SK-N-SH (cell line): Measurements from ENCODE around the gene GALE. TPM values are rescaled to one million over a fixed set of nuclear protein-coding genes. Genes with fewer than 3 reads are reported as not detected.

Experiments
- CTCF ChIA-PET: fragments of 300-600, 350-600 bp; formaldehyde crosslinking; extraction: SDS; loops from one replicate; lab custom pipeline; 2021; lab: Yijun Ruan, JAX
- POLR2A ChIA-PET: fragments of 350-600 bp; sonication (Branson Sonifier 250); formaldehyde crosslinking; extraction: SDS; loops from one replicate; lab custom pipeline; 2020; ENCODE audit warnings: antibody characterized with exemption, inconsistent platforms; lab: Yijun Ruan, JAX
- DNase-seq: peaks from one replicate; pipeline ENCODE4 v3.0.0; 2012
- H2AFZ ChIP-seq: fragments of 200-600 bp; sonication (generic); 2 replicates; pipeline ENCODE4 v1.8.1; 2016; ENCODE audit warnings: antibody characterized with exemption, mild to moderate bottlenecking, low read depth
- H3F3A ChIP-seq: fragments of 200-600 bp; sonication (generic); replicated peaks from 2 replicates; pipeline ENCODE3; 2016; ENCODE audit warnings: antibody characterized with exemption, mild to moderate bottlenecking; ENCODE audit not compliant: insufficient read depth
- H3K27ac ChIP-seq, 2 experiments: fragments of 200-500 bp in 1 of 2; fragments of 200-600 bp in 1 of 2; sonication (Bioruptor generic) in 1 of 2; sonication (generic), shearing (Covaris generic) in 1 of 2; 2 replicates each; pipeline versions ENCODE4 v1.5.1 to v1.6.1; 2014 to 2016; ENCODE audit warnings: low read depth in 2 of 2, inconsistent platforms in 1 of 2, low read length in 1 of 2, mild to moderate bottlenecking in 1 of 2, mixed read lengths in 1 of 2
- H3K27me3 ChIP-seq: fragments of 200-600 bp; sonication (generic), shearing (Covaris generic); 2 replicates; pipeline ENCODE4 v1.6.1; 2016; ENCODE audit warnings: mixed run types; ENCODE audit not compliant: insufficient read depth
- H3K36me3 ChIP-seq, 2 experiments: fragments of 200-500 bp in 1 of 2; fragments of 200-600 bp in 1 of 2; sonication (Bioruptor generic) in 1 of 2; sonication (generic) in 1 of 2; replicated peaks in 1 of 2; 2 replicates each; pipeline versions ENCODE3 to v1.5.1; 2014 to 2016; ENCODE audit warnings: low read length in 1 of 2, mild to moderate bottlenecking in 1 of 2; ENCODE audit not compliant: insufficient read depth in 2 of 2, control insufficient read depth in 1 of 2
- H3K4me1 ChIP-seq, 2 experiments: fragments of 200-500 bp in 1 of 2; fragments of 200-600 bp in 1 of 2; sonication (Bioruptor generic) in 1 of 2; sonication (generic), shearing (Covaris generic) in 1 of 2; 2 replicates each; pipeline versions ENCODE4 v1.5.1 to v1.6.1; 2014 to 2016; ENCODE audit warnings: low read depth in 1 of 2, low read length in 1 of 2, mixed run types in 1 of 2; ENCODE audit not compliant: insufficient read depth in 2 of 2, control insufficient read depth in 1 of 2
- H3K4me2 ChIP-seq: fragments of 200-600 bp; sonication (generic), shearing (Covaris generic); 2 replicates; pipeline ENCODE4 v1.6.1; 2017; ENCODE audit warnings: mixed run types
- H3K4me3 ChIP-seq, 2 experiments: fragments of 200-500 bp in 1 of 2; fragments of 200-600 bp in 1 of 2; sonication (Bioruptor generic) in 1 of 2; sonication (generic), shearing (Covaris generic) in 1 of 2; 2 replicates each; pipeline versions ENCODE4 v1.5.1 to v1.8.1; 2014 to 2016; ENCODE audit warnings: low read depth in 2 of 2, inconsistent platforms in 1 of 2, low read length in 1 of 2, mild to moderate bottlenecking in 1 of 2, mixed read lengths in 1 of 2, moderate library complexity in 1 of 2
- H3K79me2 ChIP-seq: fragments of 200-600 bp; sonication (generic); 2 replicates; pipeline ENCODE4 v1.8.1; 2017; ENCODE audit warnings: mild to moderate bottlenecking; ENCODE audit not compliant: insufficient read depth
- H3K9ac ChIP-seq: fragments of 200-600 bp; sonication (generic); 2 replicates; pipeline ENCODE4 v1.6.1; 2017; ENCODE audit warnings: mixed run types
- H3K9me2 ChIP-seq: fragments of 200-600 bp; sonication (generic); 2 replicates; pipeline ENCODE4 v1.6.1; 2017; ENCODE audit warnings: mixed run types
- H3K9me3 ChIP-seq: fragments of 200-600 bp; sonication (generic); 2 replicates; pipeline ENCODE4 v1.6.1; 2017; ENCODE audit warnings: mixed run types, mild to moderate bottlenecking, moderate library complexity
- H4K20me1 ChIP-seq: fragments of 200-600 bp; sonication (generic); 2 replicates; pipeline ENCODE4 v1.6.1; 2017; ENCODE audit warnings: mild to moderate bottlenecking, mixed run types; ENCODE audit not compliant: insufficient read depth
- FOXJ3 ChIP-seq: sonication (generic); formaldehyde crosslinking; IDR thresholded peaks from 2 replicates; pipeline ENCODE4 v1.5.1; 2020; ENCODE audit warnings: mild to moderate bottlenecking, missing genetic modification reagents
- FOXM1 ChIP-seq: IDR thresholded peaks from 2 replicates; pipeline ENCODE4 v1.4.0; 2012; ENCODE audit warnings: low read depth, mild to moderate bottlenecking
- MEF2A ChIP-seq: IDR thresholded peaks from 2 replicates; pipeline ENCODE4 v1.4.0; 2012; ENCODE audit warnings: low read depth, borderline replicate concordance
- MXI1 ChIP-seq: IDR thresholded peaks from 2 replicates; pipeline ENCODE4 v1.6.1; 2012; ENCODE audit warnings: mild to moderate bottlenecking, low read depth, low read length, improper control_type of control experiment
- RAD21 ChIP-seq: IDR thresholded peaks from 2 replicates; pipeline ENCODE4 v1.6.1; 2012; ENCODE audit warnings: mild to moderate bottlenecking, low read length
- SMC3 ChIP-seq: IDR thresholded peaks from 2 replicates; pipeline ENCODE4 v1.6.1; 2012; ENCODE audit warnings: low read depth, low read length, improper control_type of control experiment
- USF1 ChIP-seq: IDR thresholded peaks from 2 replicates; pipeline ENCODE4 v1.4.0; 2012; ENCODE audit warnings: low read depth, borderline replicate concordance
- YY1 ChIP-seq: IDR thresholded peaks from 2 replicates; pipeline ENCODE4 v1.4.0; 2012; ENCODE audit warnings: low read depth, mild to moderate bottlenecking
- WGBS: methylation state at CpG from one replicate; pipeline ENCODE4 v1.1.6; 2017; ENCODE audit warnings: low lambda C conversion rate; 5-methylcytosine and 5-hydroxymethylcytosine counted together
- polyA plus RNA-seq, 3 experiments: library from polyadenylated mRNA; depleted of rRNA; stranded (reverse); fragments of >200 nt; gene quantifications; 2 replicates each; pipeline ENCODE4 v1.2.3, GENCODE V29; 2012
- TF ChIP-seq, protein P1 (sequence below): IDR thresholded peaks from 2 replicates; pipeline ENCODE4 v1.4.0; 2012; ENCODE audit warnings: low read depth, borderline replicate concordance
- TF ChIP-seq, protein P2 (sequence below): IDR thresholded peaks from 2 replicates; pipeline ENCODE4 v1.6.1; 2012; ENCODE audit warnings: mild to moderate bottlenecking, low read depth, low read length, moderate library complexity

Gene GALE
- polyA plus RNA-seq, 1 of the 3 experiments (the other 2 are of a cell fraction): 71.7 TPM

GRCh38 chr1:23752909-23753308 lies 47.6 kb downstream of the GALE start:
- peaks cover 0 to 10% of the 10 kb centered on the region in 2 experiments; a peak in 1 of 4 replicates for H3K4me1 ChIP-seq
- DNase-seq: no peak
- no peaks in the 10 kb centered on the region for H3K9me3 ChIP-seq
- no peak overlapping the region for H2AFZ ChIP-seq
- no peaks in the 10 kb centered on the region for H3K9me2 ChIP-seq
- peaks cover 38% of the 10 kb centered on the region for H4K20me1 ChIP-seq
- no peak overlapping the region for H3K4me2 ChIP-seq
- H3K79me2 ChIP-seq: peaks cover 59% of the 10 kb centered on the region
- H3K27ac ChIP-seq: no peak overlapping the region
- POLR2A ChIA-PET: no interaction called here
- TF ChIP-seq FOXM1: no peak
- TF ChIP-seq, protein P1, sequence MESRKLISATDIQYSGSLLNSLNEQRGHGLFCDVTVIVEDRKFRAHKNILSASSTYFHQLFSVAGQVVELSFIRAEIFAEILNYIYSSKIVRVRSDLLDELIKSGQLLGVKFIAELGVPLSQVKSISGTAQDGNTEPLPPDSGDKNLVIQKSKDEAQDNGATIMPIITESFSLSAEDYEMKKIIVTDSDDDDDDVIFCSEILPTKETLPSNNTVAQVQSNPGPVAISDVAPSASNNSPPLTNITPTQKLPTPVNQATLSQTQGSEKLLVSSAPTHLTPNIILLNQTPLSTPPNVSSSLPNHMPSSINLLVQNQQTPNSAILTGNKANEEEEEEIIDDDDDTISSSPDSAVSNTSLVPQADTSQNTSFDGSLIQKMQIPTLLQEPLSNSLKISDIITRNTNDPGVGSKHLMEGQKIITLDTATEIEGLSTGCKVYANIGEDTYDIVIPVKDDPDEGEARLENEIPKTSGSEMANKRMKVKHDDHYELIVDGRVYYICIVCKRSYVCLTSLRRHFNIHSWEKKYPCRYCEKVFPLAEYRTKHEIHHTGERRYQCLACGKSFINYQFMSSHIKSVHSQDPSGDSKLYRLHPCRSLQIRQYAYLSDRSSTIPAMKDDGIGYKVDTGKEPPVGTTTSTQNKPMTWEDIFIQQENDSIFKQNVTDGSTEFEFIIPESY: no peak
- TF ChIP-seq, protein P2, sequence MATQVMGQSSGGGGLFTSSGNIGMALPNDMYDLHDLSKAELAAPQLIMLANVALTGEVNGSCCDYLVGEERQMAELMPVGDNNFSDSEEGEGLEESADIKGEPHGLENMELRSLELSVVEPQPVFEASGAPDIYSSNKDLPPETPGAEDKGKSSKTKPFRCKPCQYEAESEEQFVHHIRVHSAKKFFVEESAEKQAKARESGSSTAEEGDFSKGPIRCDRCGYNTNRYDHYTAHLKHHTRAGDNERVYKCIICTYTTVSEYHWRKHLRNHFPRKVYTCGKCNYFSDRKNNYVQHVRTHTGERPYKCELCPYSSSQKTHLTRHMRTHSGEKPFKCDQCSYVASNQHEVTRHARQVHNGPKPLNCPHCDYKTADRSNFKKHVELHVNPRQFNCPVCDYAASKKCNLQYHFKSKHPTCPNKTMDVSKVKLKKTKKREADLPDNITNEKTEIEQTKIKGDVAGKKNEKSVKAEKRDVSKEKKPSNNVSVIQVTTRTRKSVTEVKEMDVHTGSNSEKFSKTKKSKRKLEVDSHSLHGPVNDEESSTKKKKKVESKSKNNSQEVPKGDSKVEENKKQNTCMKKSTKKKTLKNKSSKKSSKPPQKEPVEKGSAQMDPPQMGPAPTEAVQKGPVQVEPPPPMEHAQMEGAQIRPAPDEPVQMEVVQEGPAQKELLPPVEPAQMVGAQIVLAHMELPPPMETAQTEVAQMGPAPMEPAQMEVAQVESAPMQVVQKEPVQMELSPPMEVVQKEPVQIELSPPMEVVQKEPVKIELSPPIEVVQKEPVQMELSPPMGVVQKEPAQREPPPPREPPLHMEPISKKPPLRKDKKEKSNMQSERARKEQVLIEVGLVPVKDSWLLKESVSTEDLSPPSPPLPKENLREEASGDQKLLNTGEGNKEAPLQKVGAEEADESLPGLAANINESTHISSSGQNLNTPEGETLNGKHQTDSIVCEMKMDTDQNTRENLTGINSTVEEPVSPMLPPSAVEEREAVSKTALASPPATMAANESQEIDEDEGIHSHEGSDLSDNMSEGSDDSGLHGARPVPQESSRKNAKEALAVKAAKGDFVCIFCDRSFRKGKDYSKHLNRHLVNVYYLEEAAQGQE: no peak
- TF ChIP-seq, all 33 proteins: peak for 0
- H3K36me3 ChIP-seq: peaks cover 83 to 85% of the 10 kb centered on the region in 2 experiments
- WGBS: 73% methylated on average over 1 of the region's 1 CpG
- no peaks in the 10 kb centered on the region for H3K27me3 ChIP-seq
- H3K9ac ChIP-seq: no peak overlapping the region
- CTCF ChIA-PET: interaction anchor here (1.0 to 4.0 kb wide), 6 partner anchors 10 to 256 kb away, joined by 4 to 12 read pairs (median 5); partner anchors contain the start of gene ELOA
- H3K4me3 ChIP-seq: no peak overlapping the region
- H3F3A ChIP-seq: peaks cover 8% of the 10 kb centered on the region

DNA sequence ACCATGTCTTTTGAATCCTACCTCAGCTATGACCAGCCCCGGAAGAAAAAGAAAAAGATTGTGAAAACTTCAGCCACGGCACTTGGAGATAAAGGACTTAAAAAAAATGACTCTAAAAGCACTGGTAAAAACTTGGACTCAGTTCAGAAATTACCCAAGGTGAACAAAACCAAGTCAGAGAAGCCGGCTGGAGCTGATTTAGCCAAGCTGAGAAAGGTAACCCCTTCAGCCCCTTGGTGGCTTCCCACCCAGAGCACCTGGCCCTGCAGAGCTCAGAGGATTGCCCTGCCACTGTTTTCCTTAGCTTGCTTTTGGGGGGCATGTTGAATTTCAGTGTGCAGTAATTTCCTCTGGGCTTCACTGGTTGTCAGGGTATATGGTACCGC lies 48.7 kb downstream of the GALE start:
- 93% methylated on average over 4 of the region's 4 CpGs for WGBS
- H3K9me3 ChIP-seq: no peaks in the 10 kb centered on the region
- ChIA-PET POLR2A (no interaction called here), CTCF (interaction anchor here (0.7 to 4.0 kb wide), 11 partner anchors 9 to 255 kb away, joined by 3 to 12 read pairs (median 4); partner anchors contain the start of gene ELOA)
- H3K79me2 ChIP-seq: peaks cover 70% of the 10 kb centered on the region
- no peaks in the 10 kb centered on the region for H3K9me2 ChIP-seq
- peaks cover 47% of the 10 kb centered on the region for H4K20me1 ChIP-seq
- peaks cover 75 to 86% of the 10 kb centered on the region in 2 experiments for H3K36me3 ChIP-seq
- no peak overlapping the region for H3K4me3 ChIP-seq
- H3K9ac ChIP-seq: no peak overlapping the region
- peaks cover 0 to 10% of the 10 kb centered on the region in 2 experiments; a peak in 1 of 4 replicates for H3K4me1 ChIP-seq
- H3K27me3 ChIP-seq: no peaks in the 10 kb centered on the region
- H2AFZ ChIP-seq: no peak overlapping the region
- no peak overlapping the region for H3K27ac ChIP-seq
- TF ChIP-seq MEF2A: no peak
- TF ChIP-seq FOXJ3: no peak
- no peak for TF ChIP-seq RAD21
- no peak for TF ChIP-seq SMC3
- TF ChIP-seq YY1: no peak
- TF ChIP-seq MXI1: no peak
- no peak for TF ChIP-seq USF1
- no peak for DNase-seq
- peaks cover 8% of the 10 kb centered on the region for H3F3A ChIP-seq
- no peak overlapping the region for H3K4me2 ChIP-seq
